HEK293 (cell line): ENCODE results near the gene LAT.

ENCODE experiments used
- CTCF ChIP-seq: fragments of 450-650 bp; formaldehyde crosslinking; IDR thresholded peaks from 2 replicates; pipeline ENCODE4 v1.5.1; 2016; ENCODE audit warnings: missing biosample characterization, missing genetic modification characterization
- EGR2 ChIP-seq: fragments of 450-650 bp; formaldehyde crosslinking; IDR thresholded peaks from 2 replicates; pipeline ENCODE4 v1.5.1; 2016; ENCODE audit warnings: low read depth, missing biosample characterization, missing genetic modification characterization
- KLF9 ChIP-seq: fragments of 450-650 bp; formaldehyde crosslinking; IDR thresholded peaks from 2 replicates; pipeline ENCODE4 v1.5.1; 2016; ENCODE audit warnings: missing biosample characterization, missing genetic modification characterization, low read depth
- MEIS1 ChIP-seq: sonication (generic); formaldehyde crosslinking; IDR thresholded peaks from 2 replicates; pipeline ENCODE4 v1.8.1; 2022; ENCODE audit warnings: missing genetic modification reagents, mild to moderate bottlenecking, borderline replicate concordance
- SETDB1 ChIP-seq: IDR thresholded peaks from one replicate; pipeline ENCODE4 v1.6.1; 2017; ENCODE audit warnings: mild to moderate bottlenecking, low read length, moderate library complexity, mixed read lengths; ENCODE audit not compliant: insufficient read length
- ZBTB49 ChIP-seq: fragments of 450-650 bp; formaldehyde crosslinking; IDR thresholded peaks from 2 replicates; pipeline ENCODE4 v1.5.1; 2016; ENCODE audit warnings: missing biosample characterization, missing genetic modification characterization, low read depth
- ZFP3 ChIP-seq: fragments of 450-650 bp; formaldehyde crosslinking; IDR thresholded peaks from 2 replicates; pipeline ENCODE4 v1.5.1; 2016; ENCODE audit warnings: low read depth, missing biosample characterization, missing genetic modification characterization
- ZNF121 ChIP-seq: fragments of 450-650 bp; formaldehyde crosslinking; IDR thresholded peaks from 2 replicates; pipeline ENCODE4 v1.5.1; 2016; ENCODE audit warnings: missing biosample characterization, missing genetic modification characterization
- ZNF174 ChIP-seq: fragments of 450-650 bp; formaldehyde crosslinking; IDR thresholded peaks from 2 replicates; pipeline ENCODE4 v1.5.0; 2017; ENCODE audit warnings: missing biosample characterization, mild to moderate bottlenecking, missing genetic modification characterization
- ZNF18 ChIP-seq: fragments of 450-650 bp; formaldehyde crosslinking; IDR thresholded peaks from 2 replicates; pipeline ENCODE4 v1.5.1; 2016; ENCODE audit warnings: missing biosample characterization, missing genetic modification characterization
- ZNF426 ChIP-seq: fragments of 450-650 bp; formaldehyde crosslinking; IDR thresholded peaks from 2 replicates; pipeline ENCODE4 v1.5.1; 2017; ENCODE audit warnings: missing biosample characterization, missing genetic modification characterization, mild to moderate bottlenecking, inconsistent platforms, moderate library complexity
- ZNF629 ChIP-seq: fragments of 450-650 bp; formaldehyde crosslinking; IDR thresholded peaks from 2 replicates; pipeline ENCODE4 v1.5.1; 2017; ENCODE audit warnings: missing biosample characterization, missing genetic modification characterization
- ZNF792 ChIP-seq: fragments of 450-650 bp; formaldehyde crosslinking; IDR thresholded peaks from 2 replicates; pipeline ENCODE4 v1.5.1; 2016; ENCODE audit warnings: missing biosample characterization, missing genetic modification characterization
- TF ChIP-seq, protein P1 (sequence below): sonication (generic); formaldehyde crosslinking; IDR thresholded peaks from 2 replicates; pipeline ENCODE4 v1.8.1; 2022; ENCODE audit warnings: mild to moderate bottlenecking, moderate library complexity, missing genetic modification reagents

DNA sequence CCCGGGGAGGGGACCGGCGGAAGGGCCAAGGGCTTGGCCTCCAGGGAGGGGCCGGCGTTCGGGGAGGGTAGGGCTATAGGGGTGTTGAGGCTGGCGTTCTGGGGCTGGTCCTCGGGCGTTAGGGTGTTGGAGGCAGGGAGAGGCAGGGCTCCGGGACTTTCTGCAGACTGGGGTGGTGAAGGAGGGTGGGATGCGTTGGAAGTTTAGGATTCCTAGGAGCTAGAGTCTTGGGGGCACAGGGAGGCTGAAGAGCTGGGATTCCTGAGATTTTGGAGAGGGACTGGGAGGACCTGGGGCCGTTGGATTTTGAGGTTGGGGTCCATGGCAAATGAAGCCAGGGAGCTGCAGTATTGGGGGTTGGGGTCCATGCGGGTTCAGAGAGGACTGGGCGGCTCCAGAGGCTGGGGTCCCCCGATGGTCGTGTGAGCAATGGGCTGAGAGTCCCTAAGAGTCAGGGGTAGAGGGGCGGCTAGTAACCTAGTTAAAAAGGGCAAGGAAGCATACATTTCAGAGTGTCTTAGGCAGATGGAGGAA is 33.4 kb upstream of the LAT start:
- TF ChIP-seq ZBTB49 (tag by site-specific recombination) = no peak
- no peak for TF ChIP-seq ZNF426 (tag by site-specific recombination)
- TF ChIP-seq ZNF792 (tag by site-specific recombination) = no peak
- TF ChIP-seq CTCF (tag by site-specific recombination) = no peak
- no peak for TF ChIP-seq ZNF18
- no peak for TF ChIP-seq KLF9 (tag by site-specific recombination)
- TF ChIP-seq ZNF174 (tag by site-specific recombination) = no peak
- TF ChIP-seq, protein P1, sequence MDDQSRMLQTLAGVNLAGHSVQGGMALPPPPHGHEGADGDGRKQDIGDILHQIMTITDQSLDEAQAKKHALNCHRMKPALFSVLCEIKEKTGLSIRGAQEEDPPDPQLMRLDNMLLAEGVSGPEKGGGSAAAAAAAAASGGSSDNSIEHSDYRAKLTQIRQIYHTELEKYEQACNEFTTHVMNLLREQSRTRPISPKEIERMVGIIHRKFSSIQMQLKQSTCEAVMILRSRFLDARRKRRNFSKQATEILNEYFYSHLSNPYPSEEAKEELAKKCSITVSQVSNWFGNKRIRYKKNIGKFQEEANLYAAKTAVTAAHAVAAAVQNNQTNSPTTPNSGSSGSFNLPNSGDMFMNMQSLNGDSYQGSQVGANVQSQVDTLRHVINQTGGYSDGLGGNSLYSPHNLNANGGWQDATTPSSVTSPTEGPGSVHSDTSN (CRISPR knock-in tag) = no peak
- no peak for TF ChIP-seq ZNF121
- no peak for TF ChIP-seq ZNF629
- TF ChIP-seq ZFP3 (tag by site-specific recombination) = no peak
- no peak for TF ChIP-seq SETDB1
- no peak for TF ChIP-seq MEIS1
- TF ChIP-seq EGR2 (tag by site-specific recombination) = no peak
